Stomach (tissue), 4 donors: ENCODE results near the gene PTN.

ENCODE experiments used
- CTCF ChIP-seq, 7 experiments: fragments of 450-650 bp in 4 of 7; fragments of 200-600 bp in 3 of 7; sonication (generic) in 3 of 7; IDR thresholded peaks; one replicate each; pipeline ENCODE4 v1.5.1; 2016 to 2019; ENCODE audit warnings: antibody characterized with exemption in 7 of 7, control low read depth in 2 of 7, mild to moderate bottlenecking in 1 of 7
- POLR2A ChIP-seq, 4 donors: fragments of 450-650 bp; IDR thresholded peaks; one replicate each; pipeline ENCODE4 v1.6.1; 2016; ENCODE audit warnings: antibody characterized with exemption in 4 of 4, control low read depth in 2 of 4, mild to moderate bottlenecking in 1 of 4, moderate library complexity in 1 of 4

DNA sequence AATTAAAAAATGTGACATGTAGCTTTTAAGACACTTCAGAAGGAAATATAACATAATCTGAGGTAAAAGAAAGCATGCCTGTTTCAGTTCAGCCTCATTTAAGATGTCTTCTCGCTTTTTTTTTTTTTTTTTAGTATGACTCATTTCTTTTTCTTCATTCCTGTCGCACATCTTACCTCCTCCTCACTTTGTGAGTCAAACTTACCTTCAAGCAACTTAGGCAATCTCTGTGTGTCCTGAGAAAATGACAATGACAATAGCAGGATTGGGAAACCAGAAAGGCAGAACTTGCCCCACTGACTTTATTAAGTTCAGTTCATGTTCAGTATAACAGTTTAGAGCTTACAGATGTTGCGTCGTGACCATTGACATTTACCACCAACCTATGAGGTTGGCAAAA, 7.7 kb downstream of the PTN start:
- TF ChIP-seq CTCF (IDR thresholded peaks at IDR 0.05), result no peak
- no peak for TF ChIP-seq POLR2A (IDR thresholded peaks at IDR 0.05)
